ENCODE results near the gene ALKBH1.
"Not testable (repeated sequence)": the region's sequence is repeated elsewhere in the genome, so short reads cannot be mapped to it uniquely, and the experiment has no call there.

The ALKBH1 gene

DNA sequence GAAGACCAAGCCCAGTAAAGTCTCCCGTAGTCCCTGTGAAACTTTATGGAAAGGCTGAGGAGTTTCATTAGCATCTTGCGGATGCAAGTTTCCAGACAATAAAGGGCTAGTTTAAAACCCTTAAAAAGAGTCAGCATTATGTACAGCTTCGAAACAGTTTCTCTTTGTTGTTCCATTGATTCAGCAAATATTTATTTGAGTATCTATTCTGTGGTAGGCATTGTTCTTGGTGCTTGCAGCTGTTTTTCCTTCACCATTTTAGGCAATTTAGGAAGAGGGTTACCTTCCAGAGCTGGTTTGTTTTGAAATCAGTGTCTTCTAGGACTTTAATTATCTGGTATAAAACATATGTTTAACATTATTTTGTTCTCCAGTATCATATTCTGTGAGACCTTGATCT lies 1.6 kb upstream of the ALKBH1 start:
- Mint-ChIP-seq H3K4me3 (peak overlapping the region; percentile 87), H3K9me3 (no peaks in the 10 kb centered on the region), H3K27me3 (no peaks in the 10 kb centered on the region), H3K27ac (peak overlapping the region; percentile 30), H3K4me1 (peaks cover 45% of the 10 kb centered on the region), H3K36me3 (peaks cover 29% of the 10 kb centered on the region)
- CTCF ChIA-PET = interaction anchor here (1.3 kb wide), 1 partner anchor 250 kb away, joined by 3 read pairs; no protein-coding TSS in a partner anchor
- no peak for DNase-seq

- Mint-ChIP-seq H3K9me3 (no peaks in the 10 kb centered on the region), H3K27me3 (no peaks in the 10 kb centered on the region), H3K36me3 (peaks cover 33% of the 10 kb centered on the region), H3K4me3 (peak overlapping the region; percentile 87), H3K4me1 (peaks cover 45% of the 10 kb centered on the region), H3K27ac (peak overlapping the region; percentile 87)
- no peak for DNase-seq
- CTCF ChIA-PET = interaction anchor here (1.0 to 1.2 kb wide), 2 partner anchors 250 to 393 kb away, joined by 3 to 4 read pairs; no protein-coding TSS in a partner anchor
Observed at GRCh38 chr14:77708749-77709148, 926 bp upstream of the ALKBH1 start.

DNA sequence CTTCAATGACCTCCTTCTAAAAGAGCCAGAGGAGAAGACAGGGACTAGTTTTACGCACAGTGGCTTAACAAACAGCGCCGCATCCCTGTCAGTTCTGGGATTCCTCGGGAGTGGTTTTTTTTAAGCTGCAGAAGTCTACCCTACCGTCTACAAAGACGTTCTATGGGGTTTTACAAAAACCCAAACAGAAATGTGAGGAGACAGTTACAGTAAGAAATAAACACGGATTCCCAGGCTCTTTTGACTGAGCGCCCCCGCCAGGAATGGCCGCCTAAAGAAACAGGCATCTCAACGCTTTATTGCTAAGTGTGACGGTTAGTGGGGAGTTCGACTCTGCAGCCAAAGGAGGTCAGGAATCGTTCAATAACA lies 484 bp downstream of the ALKBH1 start:
- DNase-seq = peak; percentile 46
- Mint-ChIP-seq H3K36me3 (peaks cover 28% of the 10 kb centered on the region), H3K27me3 (no peaks in the 10 kb centered on the region), H3K9me3 (no peaks in the 10 kb centered on the region), H3K4me1 (peaks cover 41% of the 10 kb centered on the region), H3K4me3 (peak overlapping the region; percentile 87), H3K27ac (peak overlapping the region; percentile 87)
- CTCF ChIA-PET = interaction anchor here (0.8 to 1.4 kb wide), 3 partner anchors 14 to 247 kb away, joined by 3 read pairs; no protein-coding TSS in a partner anchor

GRCh38 chr14:77691259-77691658 lies 16.6 kb downstream of the ALKBH1 start:
- Mint-ChIP-seq H3K36me3 (peaks cover 32% of the 10 kb centered on the region), H3K4me3 (no peak overlapping the region), H3K27ac (no peak overlapping the region), H3K9me3 (no peaks in the 10 kb centered on the region), H3K27me3 (no peaks in the 10 kb centered on the region), H3K4me1 (no peaks in the 10 kb centered on the region)
- CTCF ChIA-PET = no interaction called here
- no peak for DNase-seq

DNA sequence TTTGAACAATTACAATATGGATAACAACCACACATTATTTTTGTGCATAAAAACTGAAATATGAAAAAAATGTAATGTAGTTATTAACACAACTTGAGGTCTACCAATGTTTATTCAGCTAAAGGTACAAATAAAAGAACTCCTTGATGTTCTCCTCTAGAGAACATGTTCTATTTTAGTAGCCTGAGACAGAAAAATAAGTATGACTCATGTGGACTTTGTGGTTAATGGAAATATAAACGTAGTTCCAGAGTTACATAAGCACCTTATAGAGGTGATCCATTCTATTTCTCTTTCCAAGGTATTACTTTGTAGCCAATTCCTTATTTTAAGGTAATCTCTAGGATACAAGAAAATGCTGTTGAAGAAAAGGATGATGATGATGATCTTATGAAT lies 25.7 kb downstream of the ALKBH1 start:
- Mint-ChIP-seq H3K27me3 (no peaks in the 10 kb centered on the region), H3K27ac (no peak overlapping the region), H3K9me3 (no peaks in the 10 kb centered on the region), H3K36me3 (peaks cover 14% of the 10 kb centered on the region), H3K4me1 (no peaks in the 10 kb centered on the region), H3K4me3 (no peak overlapping the region)
- CTCF ChIA-PET = no interaction called here
- DNase-seq = no peak

- no peaks in the 10 kb centered on the region for H3K9me3 Mint-ChIP-seq
- no peak for DNase-seq
- no peaks in the 10 kb centered on the region for H3K4me1 Mint-ChIP-seq
- H3K27ac Mint-ChIP-seq = no peak overlapping the region
- H3K36me3 Mint-ChIP-seq = peaks cover 10% of the 10 kb centered on the region
- CTCF ChIA-PET = no interaction called here
- no peaks in the 10 kb centered on the region for H3K27me3 Mint-ChIP-seq
- no peak overlapping the region for H3K4me3 Mint-ChIP-seq
Observed at GRCh38 chr14:77681196-77682157, 26.3 kb downstream of the ALKBH1 start.

DNA sequence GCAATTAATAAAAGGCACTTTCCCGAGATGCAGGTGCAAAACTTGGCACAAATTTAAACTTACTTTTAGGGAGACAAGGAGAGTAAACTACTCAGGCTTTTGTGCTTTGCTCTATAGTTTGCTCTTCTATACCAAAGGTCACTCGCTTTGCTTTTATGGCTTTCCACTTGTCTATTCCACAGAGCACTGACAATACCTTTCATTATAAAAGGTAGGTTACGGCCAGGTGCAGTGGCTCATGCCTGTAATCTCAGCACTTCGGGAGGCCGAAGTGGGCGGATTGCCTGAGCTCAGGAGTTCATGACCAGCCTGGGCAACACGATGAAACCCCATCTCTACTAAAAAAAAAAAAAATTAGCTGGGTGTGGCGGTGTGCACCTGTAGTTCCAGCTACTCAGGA lies 32.9 kb downstream of the ALKBH1 start:
- Mint-ChIP-seq H3K4me3 (no peak overlapping the region), H3K27ac (no peak overlapping the region), H3K27me3 (no peaks in the 10 kb centered on the region), H3K36me3 (peaks cover 31% of the 10 kb centered on the region), H3K4me1 (no peaks in the 10 kb centered on the region), H3K9me3 (no peaks in the 10 kb centered on the region)
- CTCF ChIA-PET = interaction anchor here (0.6 kb wide), 1 partner anchor 408 kb away, joined by 3 read pairs; no protein-coding TSS in a partner anchor
- DNase-seq = no peak

DNA sequence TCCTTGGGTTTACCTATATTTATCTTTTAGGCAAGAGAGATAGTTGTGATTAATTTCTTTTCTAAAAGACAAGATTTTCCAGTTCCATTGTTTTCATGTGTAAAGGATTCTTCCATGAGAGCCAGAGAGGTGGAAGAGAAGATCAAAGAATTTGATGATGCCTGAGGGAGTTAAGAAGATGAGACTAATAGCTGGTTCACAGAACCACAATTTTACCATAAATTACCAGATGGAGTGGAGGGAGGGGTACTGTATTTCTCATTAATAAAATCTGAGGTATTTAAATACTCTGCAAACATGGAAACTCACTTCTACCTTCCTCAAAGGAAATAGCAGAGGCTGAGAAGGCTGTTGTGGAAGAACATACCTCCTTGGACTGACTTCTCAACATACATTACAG lies 34.6 kb downstream of the ALKBH1 start:
- Mint-ChIP-seq H3K9me3 (no peaks in the 10 kb centered on the region), H3K27ac (no peak overlapping the region), H3K27me3 (no peaks in the 10 kb centered on the region), H3K4me1 (no peaks in the 10 kb centered on the region), H3K4me3 (no peak overlapping the region), H3K36me3 (peaks cover 26% of the 10 kb centered on the region)
- CTCF ChIA-PET = no interaction called here
- no peak for DNase-seq

DNA sequence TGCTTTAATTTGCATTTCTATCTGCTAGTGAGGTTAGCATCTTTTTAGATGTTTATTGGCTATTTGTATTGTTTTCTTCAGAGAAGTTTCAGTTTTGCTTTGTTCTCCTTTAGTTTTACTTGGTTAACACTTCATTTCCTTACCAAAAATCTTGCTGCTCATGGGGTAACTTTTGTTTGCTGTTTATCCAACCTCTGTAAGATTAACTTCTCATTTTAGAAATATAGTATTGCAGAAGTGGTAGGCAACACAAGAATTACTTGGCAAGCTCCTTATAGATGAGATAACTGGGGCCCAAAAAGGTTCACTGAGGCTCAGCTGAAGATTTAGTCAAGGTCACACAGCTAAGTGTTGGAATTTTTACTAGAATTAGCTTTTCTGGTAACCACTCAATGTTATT lies 40.5 kb downstream of the ALKBH1 start:
- Mint-ChIP-seq H3K36me3 (no peaks in the 10 kb centered on the region), H3K27me3 (no peaks in the 10 kb centered on the region), H3K4me1 (peaks cover 3% of the 10 kb centered on the region), H3K9me3 (no peaks in the 10 kb centered on the region), H3K4me3 (no peak overlapping the region), H3K27ac (no peak overlapping the region)
- DNase-seq = no peak
- CTCF ChIA-PET = no interaction called here

- DNase-seq = no peak
- Mint-ChIP-seq H3K27me3 (peaks cover 3% of the 10 kb centered on the region), H3K27ac (no peak overlapping the region), H3K36me3 (no peaks in the 10 kb centered on the region), H3K9me3 (no peaks in the 10 kb centered on the region), H3K4me3 (no peak overlapping the region), H3K4me1 (peaks cover 3% of the 10 kb centered on the region)
- CTCF ChIA-PET = interaction anchor here (0.5 kb wide), 1 partner anchor 674 kb away, joined by 3 read pairs; no protein-coding TSS in a partner anchor
Observed at GRCh38 chr14:77663293-77663692, 44.5 kb downstream of the ALKBH1 start.

DNA sequence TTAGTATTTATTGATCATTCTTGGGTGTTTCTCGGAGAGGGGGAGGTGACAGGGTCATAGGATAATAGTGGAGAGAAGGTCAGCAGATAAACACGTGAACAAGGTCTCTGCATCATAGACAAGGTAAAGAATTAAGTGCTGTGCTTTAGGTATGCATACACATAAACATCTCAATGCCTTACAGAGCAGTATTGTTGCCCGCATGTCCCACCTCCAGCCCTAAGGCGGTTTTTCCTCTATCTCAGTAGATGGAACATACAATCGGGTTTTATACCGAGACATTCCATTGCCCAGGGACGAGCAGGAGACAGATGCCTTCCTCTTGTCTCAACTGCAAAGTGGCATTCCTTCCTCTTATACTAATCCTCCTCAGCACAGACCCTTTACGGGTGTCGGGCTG lies 46.3 kb downstream of the ALKBH1 start:
- H3K27ac Mint-ChIP-seq, CTCF ChIA-PET, DNase-seq, H3K27me3 Mint-ChIP-seq, H3K4me3 Mint-ChIP-seq, H3K9me3 Mint-ChIP-seq, H3K4me1 Mint-ChIP-seq, H3K36me3 Mint-ChIP-seq: not testable (repeated sequence)

DNA sequence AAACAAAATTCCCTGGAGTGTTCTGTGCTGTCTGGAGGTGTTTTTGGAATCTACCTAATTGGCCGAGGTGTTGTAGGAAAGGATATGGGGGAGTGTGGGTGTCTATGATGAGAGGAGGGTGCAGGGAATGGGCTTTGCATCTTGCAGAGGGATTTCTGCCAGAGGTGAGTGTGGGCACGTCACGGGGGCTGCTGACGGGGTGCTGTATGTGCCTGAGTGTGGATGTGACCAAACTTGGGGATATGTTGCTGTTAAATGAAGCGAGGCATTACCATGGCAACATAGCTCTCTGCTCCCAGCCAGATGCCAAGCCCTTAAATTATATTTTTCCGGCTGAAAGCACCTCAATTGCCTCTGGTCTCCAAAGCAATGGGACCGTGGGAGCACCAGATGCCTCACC lies 47.1 kb downstream of the ALKBH1 start:
- Mint-ChIP-seq H3K27ac (no peak overlapping the region), H3K36me3 (no peaks in the 10 kb centered on the region), H3K9me3 (no peaks in the 10 kb centered on the region), H3K27me3 (peaks cover 6% of the 10 kb centered on the region), H3K4me3 (no peak overlapping the region), H3K4me1 (no peaks in the 10 kb centered on the region)
- DNase-seq = no peak
- CTCF ChIA-PET = no interaction called here

DNA sequence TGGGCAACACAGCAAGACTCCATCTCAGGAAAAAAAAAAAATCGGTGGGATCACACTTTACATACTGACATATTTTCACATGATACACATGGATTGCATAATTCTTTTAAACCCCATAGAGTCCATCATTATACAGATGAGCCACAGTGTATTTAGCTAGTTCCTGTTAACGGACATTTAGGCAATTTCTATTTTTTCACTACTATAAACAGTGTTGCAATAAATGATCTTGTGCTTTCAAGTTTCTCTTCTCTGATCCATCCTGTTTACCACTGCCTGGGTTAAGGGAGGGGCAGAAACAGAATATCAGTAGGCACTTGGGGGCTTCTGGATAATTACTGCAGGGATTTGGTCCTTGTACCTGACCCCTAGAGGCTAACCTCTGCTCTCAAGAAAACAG lies 48.0 kb downstream of the ALKBH1 start:
- CTCF ChIA-PET = no interaction called here
- Mint-ChIP-seq H3K4me1 (no peaks in the 10 kb centered on the region), H3K4me3 (no peak overlapping the region), H3K27ac (no peak overlapping the region), H3K36me3 (no peaks in the 10 kb centered on the region), H3K9me3 (no peaks in the 10 kb centered on the region), H3K27me3 (peaks cover 6% of the 10 kb centered on the region)
- DNase-seq = no peak

- H3K36me3 Mint-ChIP-seq = no peaks in the 10 kb centered on the region
- H3K4me1 Mint-ChIP-seq = peaks cover 6% of the 10 kb centered on the region
- H3K4me3 Mint-ChIP-seq = no peak overlapping the region
- no peaks in the 10 kb centered on the region for H3K9me3 Mint-ChIP-seq
- H3K27ac Mint-ChIP-seq = no peak overlapping the region
- no peak for DNase-seq
- CTCF ChIA-PET = no interaction called here
- H3K27me3 Mint-ChIP-seq = peaks cover 6% of the 10 kb centered on the region
Observed at GRCh38 chr14:77657280-77657679, 50.5 kb downstream of the ALKBH1 start.

GRCh38 chr14:77654001-77654441 lies 53.8 kb downstream of the ALKBH1 start:
- CTCF ChIA-PET = interaction anchor here (0.6 to 1.1 kb wide), 3 partner anchors 9 to 346 kb away, joined by 3 to 4 read pairs (median 3); no protein-coding TSS in a partner anchor

More at GRCh38 chr14:77654001-77654441, 53.8 kb downstream of the ALKBH1 start:
- no peak for DNase-seq
- H3K27ac Mint-ChIP-seq = no peak overlapping the region
- peaks cover 9% of the 10 kb centered on the region for H3K4me1 Mint-ChIP-seq
- no peaks in the 10 kb centered on the region for H3K36me3 Mint-ChIP-seq
- peaks cover 10% of the 10 kb centered on the region for H3K27me3 Mint-ChIP-seq
- no peaks in the 10 kb centered on the region for H3K9me3 Mint-ChIP-seq
- no peak overlapping the region for H3K4me3 Mint-ChIP-seq
